ENCODE results near the gene TCF15.

The TCF15 gene, protein sequence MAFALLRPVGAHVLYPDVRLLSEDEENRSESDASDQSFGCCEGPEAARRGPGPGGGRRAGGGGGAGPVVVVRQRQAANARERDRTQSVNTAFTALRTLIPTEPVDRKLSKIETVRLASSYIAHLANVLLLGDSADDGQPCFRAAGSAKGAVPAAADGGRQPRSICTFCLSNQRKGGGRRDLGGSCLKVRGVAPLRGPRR

DNA sequence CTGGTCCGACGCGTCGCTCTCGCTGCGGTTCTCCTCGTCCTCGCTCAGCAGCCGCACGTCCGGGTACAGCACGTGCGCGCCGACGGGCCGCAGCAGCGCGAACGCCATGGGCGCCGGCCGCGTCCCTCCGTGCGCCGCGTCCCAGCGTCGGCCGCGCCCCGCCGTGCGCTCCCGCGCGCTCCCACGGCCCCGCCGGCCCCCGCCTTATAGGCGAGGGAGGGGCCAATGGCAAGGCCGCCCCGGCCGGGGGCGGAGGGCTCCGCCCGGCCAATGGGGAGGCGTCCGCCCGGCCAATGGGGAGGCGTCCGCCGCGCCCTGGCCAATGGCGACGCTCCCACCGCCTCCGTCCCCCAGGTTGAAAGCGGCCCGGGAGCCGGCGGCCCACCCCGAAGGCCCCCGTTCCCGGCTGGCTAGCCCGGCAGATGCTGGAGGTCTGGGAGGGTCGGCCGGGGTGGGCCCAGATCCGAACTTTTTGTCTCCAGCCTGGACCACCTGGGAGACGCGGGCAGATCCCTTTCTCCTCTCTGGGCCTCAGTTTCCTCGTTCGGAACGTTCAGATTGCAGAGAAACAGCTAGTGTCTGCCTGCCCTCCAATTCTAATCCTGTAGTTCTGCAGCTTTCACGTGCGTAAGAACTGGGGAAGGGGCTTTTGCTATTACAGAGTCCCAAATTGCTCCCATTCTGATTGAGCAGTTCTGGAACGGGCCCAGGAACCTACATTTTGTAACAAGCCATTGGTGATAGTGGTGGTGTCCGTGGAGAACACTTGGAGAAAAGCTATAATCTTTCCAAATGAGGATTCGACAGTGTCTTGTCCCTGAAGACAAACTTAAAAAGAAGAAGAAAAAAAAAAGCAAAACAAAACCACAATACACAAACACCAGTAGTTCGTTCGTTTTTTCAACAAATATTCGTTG is at the start of gene TCF15:
TCF15 (minus strand) TSS at position 180 of the 917 bp plus-strand sequence; CDS start at position 108, 72 bp downstream.
- H3K36me3 ChIP-seq (replicated peaks): no peaks in the 10 kb centered on the region
- peak within 1 kb of the TSS; percentile 24 for H3K4me3 ChIP-seq
- DNase-seq (ENCODE audit: low spot score in 2 of 2): peak; percentile 43 to 78
- no peaks in the 10 kb centered on the region for H3K9me3 ChIP-seq
- in situ Hi-C loops (cut with MboI; ENCODE audit: low sequenced_read_pairs): no loop called here
- no peaks in the 10 kb centered on the region; the same call in 1 of the 2 replicates for H3K4me1 ChIP-seq
- peaks cover 32% of the 10 kb centered on the region for H3K27me3 ChIP-seq (ENCODE audit: low read depth)

DNA sequence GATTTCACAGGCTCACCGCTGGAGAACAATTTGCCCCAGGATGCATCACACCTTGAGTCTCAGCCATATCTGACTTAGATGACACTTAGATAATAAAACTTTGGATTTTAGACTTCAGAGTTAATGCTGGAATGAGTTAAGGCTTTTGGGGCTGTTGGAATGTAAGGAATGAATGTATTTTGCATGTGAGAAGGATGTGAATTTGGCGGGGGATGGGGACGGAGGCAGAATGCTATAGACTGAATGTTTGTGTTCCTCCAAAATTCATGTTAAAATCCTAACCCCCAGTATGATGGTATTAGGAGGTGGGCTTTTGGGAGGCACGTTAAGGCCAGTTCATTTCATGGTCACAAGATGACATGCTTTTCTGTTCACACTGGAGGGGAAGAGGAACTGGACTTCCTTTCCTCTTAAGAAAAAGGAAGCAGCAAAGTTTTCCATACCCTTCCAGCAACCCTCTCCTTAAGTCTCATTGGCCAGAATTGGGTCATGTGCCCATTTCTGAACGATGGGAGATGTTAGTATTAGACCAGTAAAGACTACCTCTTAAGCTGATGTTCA is 48.7 kb upstream of the TCF15 start:
- no peak overlapping the region for H3K4me3 ChIP-seq
- in situ Hi-C loops (cut with MboI; ENCODE audit: low sequenced_read_pairs): no loop called here

DNA sequence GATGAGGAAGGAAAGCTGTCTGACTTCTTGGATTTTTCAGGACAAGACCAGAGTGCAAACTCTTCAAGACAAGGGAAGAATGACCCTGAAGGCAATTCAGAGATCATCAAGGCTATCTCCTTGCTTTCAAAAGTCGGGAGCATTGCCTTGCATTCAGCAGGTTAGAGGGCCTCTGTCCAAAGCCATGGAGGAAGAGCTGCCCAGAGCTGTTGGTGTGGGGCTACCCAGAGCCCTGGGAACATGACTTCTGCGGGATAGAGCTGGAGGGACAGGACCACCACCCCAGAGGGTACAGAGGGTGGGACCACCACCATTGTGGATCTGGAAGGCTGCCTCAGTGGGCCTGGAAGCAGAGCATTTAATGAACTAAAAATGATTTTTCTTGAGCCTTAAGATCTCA is 48.1 kb upstream of the TCF15 start:
- Histone ChIP-seq H3K4me3 (no peak overlapping the region), H3K4me1 (peaks cover 15% of the 10 kb centered on the region), H3K27me3 (ENCODE audit: low read depth) (peaks cover 6% of the 10 kb centered on the region; the same call in 1 of the 2 replicates), H3K9me3 (no peaks in the 10 kb centered on the region), H3K36me3 (replicated peaks) (no peaks in the 10 kb centered on the region)
- in situ Hi-C loops (cut with MboI; ENCODE audit: low sequenced_read_pairs): no loop called here
- no peak for DNase-seq (ENCODE audit: low spot score in 2 of 2)

More for the DNA sequence above, 48.7 kb upstream of the TCF15 start:
- no peaks in the 10 kb centered on the region for H3K9me3 ChIP-seq
- H3K4me1 ChIP-seq: peaks cover 15% of the 10 kb centered on the region
- peaks cover 9% of the 10 kb centered on the region; the same call in 1 of the 2 replicates for H3K27me3 ChIP-seq (ENCODE audit: low read depth)
- H3K36me3 ChIP-seq (replicated peaks): no peaks in the 10 kb centered on the region
- DNase-seq (ENCODE audit: low spot score in 2 of 2): peak; percentile 38 to 47

DNA sequence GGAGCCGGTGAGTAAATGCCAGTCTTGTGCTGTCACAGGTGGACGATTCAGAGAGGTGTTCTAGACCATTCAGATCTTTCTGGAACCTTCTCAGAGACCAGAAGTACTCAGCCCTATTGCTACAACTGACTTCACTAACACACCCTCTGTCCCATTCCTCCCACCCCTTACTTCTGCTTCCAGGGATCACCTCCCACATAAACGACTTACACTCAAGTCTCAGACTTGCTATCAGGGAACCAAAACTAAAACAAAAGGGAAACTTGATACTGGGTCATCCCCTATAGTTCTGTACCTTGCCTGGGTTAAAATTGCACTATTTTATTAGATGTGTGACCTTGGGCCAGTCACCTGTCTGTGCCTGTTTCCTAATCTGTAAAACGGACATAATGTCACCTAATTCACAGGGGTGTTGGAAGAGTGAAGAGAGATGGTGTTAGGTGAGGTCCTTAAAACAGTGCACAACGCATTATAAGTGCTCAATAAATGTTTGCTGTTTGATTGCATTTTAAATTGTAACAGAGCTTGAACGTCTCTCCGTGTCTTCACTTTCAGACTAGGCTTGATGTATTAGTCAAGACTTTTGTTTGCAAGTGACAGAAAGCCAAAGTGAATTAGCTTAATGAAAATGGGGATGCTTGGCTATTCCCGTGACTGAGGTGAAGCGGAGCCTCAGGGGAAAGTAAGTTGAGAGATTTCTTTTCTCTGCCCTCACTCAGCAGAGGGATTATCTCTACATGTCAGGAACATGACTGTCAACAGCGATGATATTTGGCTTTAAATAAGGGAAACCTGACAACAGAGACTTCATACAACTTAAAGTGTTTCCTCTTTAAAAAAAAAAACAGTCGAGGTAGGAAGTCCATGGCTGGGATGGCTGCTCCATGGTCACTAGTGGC is 45.9 kb upstream of the TCF15 start:
- H3K27me3 ChIP-seq (ENCODE audit: low read depth): no peaks in the 10 kb centered on the region
- in situ Hi-C loops (cut with MboI; ENCODE audit: low sequenced_read_pairs): no loop called here
- no peaks in the 10 kb centered on the region for H3K9me3 ChIP-seq
- peaks cover 18% of the 10 kb centered on the region for H3K4me1 ChIP-seq
- DNase-seq (ENCODE audit: low spot score in 2 of 2): no peak
- no peak overlapping the region for H3K4me3 ChIP-seq
- H3K36me3 ChIP-seq (replicated peaks): peaks cover 3% of the 10 kb centered on the region; the same call in 1 of the 2 replicates

DNA sequence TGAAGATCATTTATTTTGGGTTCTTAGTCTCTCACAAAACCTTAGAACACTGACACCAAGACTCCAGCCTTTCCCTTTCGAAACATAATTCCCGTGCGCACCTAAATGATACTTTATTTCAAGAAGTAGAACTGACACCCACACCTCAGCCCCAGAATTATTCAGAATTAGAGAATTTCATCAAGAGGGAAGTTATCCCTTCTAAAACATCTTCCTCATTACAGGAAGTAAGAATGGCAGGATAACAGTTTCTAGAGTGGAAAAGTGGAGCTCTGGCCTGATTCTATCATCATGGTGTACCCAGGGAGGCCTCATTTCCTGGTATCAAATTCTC is 44.3 kb upstream of the TCF15 start:
- Histone ChIP-seq H3K27me3 (ENCODE audit: low read depth) (no peaks in the 10 kb centered on the region), H3K4me1 (peaks cover 18% of the 10 kb centered on the region), H3K36me3 (replicated peaks) (peaks cover 12% of the 10 kb centered on the region), H3K9me3 (no peaks in the 10 kb centered on the region), H3K4me3 (no peak overlapping the region)
- in situ Hi-C loops (cut with MboI; ENCODE audit: low sequenced_read_pairs): loop anchor here (5.0 kb wide), 1 partner anchor 302 kb away; no protein-coding TSS in a partner anchor
- DNase-seq (ENCODE audit: low spot score in 2 of 2): no peak

DNA sequence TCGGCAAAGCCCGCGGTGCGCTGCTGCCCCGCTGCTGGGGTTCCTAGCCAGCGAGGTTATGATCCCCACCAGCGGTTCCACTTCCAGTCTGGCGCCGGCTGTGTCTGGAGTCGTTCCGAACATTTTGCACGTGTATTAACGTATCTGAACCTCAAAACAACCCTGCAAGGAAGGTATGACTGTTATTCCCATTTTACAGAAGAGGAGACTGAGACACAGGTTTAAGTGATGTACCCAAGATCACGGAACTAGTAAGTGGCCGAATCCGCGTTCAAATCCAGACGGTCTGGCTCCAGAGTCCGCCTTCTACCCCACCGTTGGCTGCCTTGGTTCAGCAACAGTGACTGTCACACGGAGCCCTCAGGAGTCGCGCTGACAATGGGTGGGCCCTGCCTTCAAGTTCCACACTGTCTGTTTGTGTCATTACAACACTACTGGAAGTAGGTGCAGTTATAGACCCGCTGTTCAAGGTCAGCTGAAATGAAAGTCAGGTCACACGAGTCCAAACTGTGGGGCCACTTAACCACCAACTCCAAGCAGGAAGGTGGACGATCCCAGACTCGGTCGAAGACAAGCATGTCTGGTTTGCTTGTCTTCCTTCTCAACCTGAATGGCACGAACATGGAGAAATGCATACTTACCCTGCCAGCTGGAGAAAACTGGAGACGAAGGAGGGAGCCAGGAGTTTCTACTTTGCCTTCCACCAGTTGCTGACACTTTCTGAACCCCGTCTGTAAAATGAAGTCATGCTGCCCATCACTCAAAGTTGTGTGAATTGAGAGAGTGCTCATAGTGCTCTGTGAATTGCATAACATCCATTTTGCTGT is 43.7 kb upstream of the TCF15 start:
- Histone ChIP-seq H3K4me1 (peaks cover 12% of the 10 kb centered on the region), H3K9me3 (no peaks in the 10 kb centered on the region), H3K4me3 (peak overlapping the region; percentile 62), H3K36me3 (replicated peaks) (peaks cover 17% of the 10 kb centered on the region), H3K27me3 (ENCODE audit: low read depth) (no peaks in the 10 kb centered on the region)
- DNase-seq (ENCODE audit: low spot score in 2 of 2): no peak
- in situ Hi-C loops (cut with MboI; ENCODE audit: low sequenced_read_pairs): loop anchor here (5.0 kb wide), 1 partner anchor 302 kb away; no protein-coding TSS in a partner anchor

DNA sequence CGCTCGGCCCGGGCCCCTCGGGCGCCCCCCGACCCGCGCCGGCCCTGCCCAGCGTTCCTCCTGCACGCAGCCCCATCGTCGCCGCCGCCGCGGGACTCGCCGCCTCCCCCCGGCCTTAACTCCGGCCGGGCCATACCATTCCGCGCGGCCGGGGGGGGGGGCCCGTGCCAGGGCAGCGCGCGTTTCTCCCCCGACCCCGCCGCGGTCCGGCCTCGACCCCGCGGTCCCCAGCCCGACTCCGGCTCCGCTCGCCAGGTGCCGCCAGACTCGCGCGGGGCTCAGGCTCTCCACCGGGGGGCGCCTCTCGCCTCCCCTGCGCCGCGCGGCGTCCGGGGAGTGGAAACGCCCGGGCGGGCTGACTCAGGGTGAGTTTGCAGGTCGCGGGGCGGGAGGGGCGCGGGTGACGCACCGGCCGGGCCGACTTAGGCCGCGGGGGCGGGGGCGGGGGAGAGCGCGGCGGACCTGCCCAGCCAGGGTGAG is 43.0 kb upstream of the TCF15 start, which contains the start of gene SRXN1:
SRXN1 (minus strand) TSS at position 91 of the 480 bp plus-strand sequence; CDS start at position 76, 15 bp downstream.
- DNase-seq (ENCODE audit: low spot score in 2 of 2): peak; percentile 74 to 93
- Histone ChIP-seq H3K27me3 (ENCODE audit: low read depth) (no peaks in the 10 kb centered on the region), H3K4me1 (peaks cover 6% of the 10 kb centered on the region), H3K9me3 (no peaks in the 10 kb centered on the region), H3K4me3 (peak within 1 kb of the TSS; percentile 62), H3K36me3 (replicated peaks) (peaks cover 23% of the 10 kb centered on the region)
- in situ Hi-C loops (cut with MboI; ENCODE audit: low sequenced_read_pairs): loop anchor here (5.0 kb wide), 1 partner anchor 301 kb away; no protein-coding TSS in a partner anchor

DNA sequence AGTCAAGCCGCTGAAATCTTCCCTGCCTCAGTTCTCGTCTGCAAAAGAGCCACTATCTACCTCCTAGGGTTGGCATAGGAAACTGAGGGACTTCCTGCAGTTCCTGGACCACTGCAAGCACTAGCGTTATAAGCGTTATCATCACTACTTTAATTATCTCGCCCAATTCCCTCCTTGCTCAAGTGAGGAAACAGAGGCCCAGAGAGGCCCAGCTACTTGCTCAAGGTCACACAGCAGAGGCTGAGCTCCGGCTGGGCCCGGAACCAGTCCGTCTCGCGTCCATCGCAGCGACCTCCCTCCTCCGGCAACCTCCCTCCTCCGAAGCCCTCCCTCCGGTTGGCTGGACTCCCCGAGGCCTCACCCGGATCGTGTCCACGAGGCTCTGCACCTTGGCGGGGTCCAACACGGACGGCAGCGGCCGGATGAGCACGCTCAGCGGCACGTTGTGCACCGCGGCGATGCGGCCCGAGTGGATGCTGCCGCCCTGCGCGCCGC is 42.6 kb upstream of the TCF15 start:
- Histone ChIP-seq H3K27me3 (ENCODE audit: low read depth) (no peaks in the 10 kb centered on the region), H3K4me3 (peak overlapping the region; percentile 62), H3K36me3 (replicated peaks) (peaks cover 28% of the 10 kb centered on the region), H3K9me3 (peaks cover 3% of the 10 kb centered on the region; the same call in 1 of the 2 replicates), H3K4me1 (peaks cover 3% of the 10 kb centered on the region; the same call in 1 of the 2 replicates)
- in situ Hi-C loops (cut with MboI; ENCODE audit: low sequenced_read_pairs): loop anchor here (5.0 kb wide), 1 partner anchor 300 kb away; no protein-coding TSS in a partner anchor
- no peak for DNase-seq (ENCODE audit: low spot score in 2 of 2)

DNA sequence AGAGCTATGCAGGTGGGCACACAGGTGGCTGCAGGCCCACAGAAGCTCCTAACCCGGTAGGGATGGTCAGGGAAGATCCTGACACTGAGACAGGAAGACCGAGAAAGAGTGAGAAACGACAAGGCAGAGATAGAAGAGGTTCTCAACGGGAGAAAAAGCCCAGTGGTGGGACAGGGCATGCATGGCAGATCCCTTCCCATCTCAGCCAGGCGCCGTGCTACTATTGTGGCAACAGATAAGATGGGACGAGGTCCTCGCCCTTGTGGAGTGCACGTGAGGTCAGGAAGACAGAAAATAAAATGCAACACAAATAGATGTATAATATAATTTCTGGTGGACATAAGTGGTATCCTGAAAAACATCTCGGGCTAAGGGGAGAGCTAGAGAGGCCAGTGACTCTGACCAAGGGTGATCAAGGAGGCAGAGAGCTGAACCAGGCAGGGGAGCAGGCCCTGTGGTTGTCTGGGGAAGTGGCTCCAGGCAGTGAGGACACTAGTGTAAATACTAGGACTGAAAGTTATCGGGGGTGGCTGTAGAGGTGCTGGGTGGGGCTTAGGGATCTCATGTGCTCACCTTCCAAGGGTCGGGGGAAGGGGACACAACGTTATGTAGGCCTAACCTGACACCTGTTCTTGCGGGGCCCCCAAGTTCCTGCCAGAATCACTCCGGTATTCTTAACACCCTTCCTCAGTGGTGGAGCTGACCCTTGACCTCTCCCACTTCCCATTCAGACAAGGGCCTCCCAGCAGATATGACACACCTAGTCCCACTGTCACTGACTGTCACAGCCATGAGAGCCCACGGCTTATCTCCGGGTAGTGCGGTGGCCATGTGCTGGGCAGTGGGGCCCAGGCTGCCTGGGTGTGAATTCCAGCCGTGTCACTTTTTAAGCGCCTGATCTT is 41.9 kb upstream of the TCF15 start:
- Histone ChIP-seq H3K36me3 (replicated peaks) (peaks cover 34% of the 10 kb centered on the region), H3K4me3 (peak overlapping the region; percentile 62), H3K27me3 (ENCODE audit: low read depth) (no peaks in the 10 kb centered on the region), H3K4me1 (peaks cover 3% of the 10 kb centered on the region; the same call in 1 of the 2 replicates), H3K9me3 (peaks cover 3% of the 10 kb centered on the region; the same call in 1 of the 2 replicates)
- peak in 1 of 2 experiments; percentile 22 for DNase-seq (ENCODE audit: low spot score in 2 of 2)
- in situ Hi-C loops (cut with MboI; ENCODE audit: low sequenced_read_pairs): loop anchor here (5.0 kb wide), 1 partner anchor 300 kb away; no protein-coding TSS in a partner anchor

DNA sequence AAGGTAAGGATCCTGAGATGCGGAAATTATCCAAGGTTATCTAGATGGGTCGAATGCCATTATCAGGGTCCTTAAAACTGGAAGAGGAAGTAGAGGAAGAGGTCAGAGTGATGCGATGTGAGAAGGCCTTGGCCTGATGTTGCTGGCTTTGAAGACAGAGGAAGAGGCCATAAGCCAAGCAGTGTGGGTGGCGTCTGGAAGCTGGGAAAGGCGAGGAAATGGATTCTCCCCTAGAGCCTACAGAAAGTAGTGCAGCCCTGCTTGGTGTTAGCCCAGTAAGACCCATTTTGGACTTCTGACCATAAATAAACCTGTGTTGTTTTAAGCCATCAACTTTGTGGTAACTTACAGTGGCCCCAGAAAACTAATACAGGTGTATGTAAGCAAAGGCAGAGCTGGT is 40.8 kb upstream of the TCF15 start:
- Histone ChIP-seq H3K4me1 (peaks cover 3% of the 10 kb centered on the region; the same call in 1 of the 2 replicates), H3K27me3 (ENCODE audit: low read depth) (no peaks in the 10 kb centered on the region), H3K9me3 (peaks cover 3% of the 10 kb centered on the region; the same call in 1 of the 2 replicates), H3K4me3 (no peak overlapping the region), H3K36me3 (replicated peaks) (peaks cover 34% of the 10 kb centered on the region)
- in situ Hi-C loops (cut with MboI; ENCODE audit: low sequenced_read_pairs): loop anchor here (5.0 kb wide), 1 partner anchor 299 kb away; no protein-coding TSS in a partner anchor
- no peak for DNase-seq (ENCODE audit: low spot score in 2 of 2)

DNA sequence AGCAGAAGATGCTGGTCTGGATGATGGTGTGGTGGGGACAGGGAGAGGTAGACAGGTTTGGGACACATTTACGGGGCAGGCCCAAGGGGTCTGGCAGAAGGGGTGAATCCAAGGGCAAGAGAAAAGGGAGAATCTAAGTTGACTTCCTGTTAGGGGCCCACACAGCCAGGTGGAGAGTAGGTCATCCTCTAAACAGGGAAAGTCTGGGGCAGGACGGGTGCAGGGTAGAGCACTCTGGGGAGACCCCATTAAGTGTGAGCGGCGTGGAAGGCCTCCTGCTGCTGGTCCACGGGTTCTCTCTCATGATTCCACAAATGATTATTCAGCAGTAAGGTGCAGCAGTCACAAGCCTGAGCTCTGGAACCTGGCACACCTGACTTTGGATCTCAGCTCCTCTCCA is 40.2 kb upstream of the TCF15 start:
- in situ Hi-C loops (cut with MboI; ENCODE audit: low sequenced_read_pairs): loop anchor here (5.0 kb wide), 1 partner anchor 298 kb away; no protein-coding TSS in a partner anchor
- Histone ChIP-seq H3K36me3 (replicated peaks) (peaks cover 34% of the 10 kb centered on the region), H3K27me3 (ENCODE audit: low read depth) (no peaks in the 10 kb centered on the region), H3K9me3 (peaks cover 3% of the 10 kb centered on the region; the same call in 1 of the 2 replicates), H3K4me3 (no peak overlapping the region), H3K4me1 (peaks cover 3% of the 10 kb centered on the region; the same call in 1 of the 2 replicates)
- DNase-seq (ENCODE audit: low spot score in 2 of 2): no peak

Measured in HAP-1 (cell line).